GM12801 (cell line): ENCODE measurements around the gene LFNG.

Source experiments
- CTCF ChIP-seq: IDR thresholded peaks from one replicate; pipeline ENCODE4 v1.5.1; 2011; ENCODE audit warnings: control low read depth; ENCODE audit not compliant: insufficient read length; ENCODE audit errors: extremely low read depth

The LFNG gene

GRCh38 chr7:2495418-2496299 is 23.9 kb upstream of the LFNG start:
- no peak for TF ChIP-seq CTCF

GRCh38 chr7:2496375-2496774 is 23.2 kb upstream of the LFNG start:
- no peak for TF ChIP-seq CTCF

GRCh38 chr7:2497065-2497464 is 22.5 kb upstream of the LFNG start:
- TF ChIP-seq CTCF, result no peak

- no peak for TF ChIP-seq CTCF
These were observed 21.9 kb upstream of the LFNG start for GRCh38 chr7:2497500-2498336.

- TF ChIP-seq CTCF, result no peak
These were observed 20.9 kb upstream of the LFNG start for GRCh38 chr7:2498708-2499107.

- TF ChIP-seq CTCF, result no peak
These were observed 20.4 kb upstream of the LFNG start for GRCh38 chr7:2499181-2499580.

GRCh38 chr7:2499719-2500430 is 19.7 kb upstream of the LFNG start:
- no peak for TF ChIP-seq CTCF
